HepG2 (cell line): ENCODE measurements around the gene PLEKHA8.

Experiments
- CHCHD3 ChIP-seq: sonication (generic); formaldehyde crosslinking; IDR thresholded peaks from 2 replicates; pipeline ENCODE4 v1.8.0; 2022; ENCODE audit warnings: mild to moderate bottlenecking, missing genetic modification reagents, moderate library complexity
- CTCF ChIP-seq: sonication (generic); formaldehyde crosslinking; IDR thresholded peaks from 2 replicates; pipeline ENCODE4 v1.5.0; 2020; ENCODE audit warnings: mild to moderate bottlenecking, missing genetic modification reagents, moderate library complexity
- EZH2 ChIP-seq: conservative IDR thresholded peaks from 2 replicates; pipeline ENCODE4 v1.6.1; 2012; ENCODE audit warnings: mild to moderate bottlenecking, low read depth, low read length, moderate library complexity
- FOXA3 ChIP-seq: IDR thresholded peaks from 2 replicates; pipeline ENCODE4 v1.6.1; 2016; ENCODE audit warnings: missing genetic modification reagents, missing compliant biosample characterization
- GABPA ChIP-seq, 2 experiments: IDR thresholded peaks; 2 replicates each; pipeline ENCODE4 v1.6.1; 2011 to 2016; ENCODE audit warnings: low read depth in 2 of 2, low read length in 1 of 2, missing biosample characterization in 1 of 2, missing genetic modification characterization in 1 of 2
- HNRNPK ChIP-seq: fragments of 200-400 bp; formaldehyde crosslinking; IDR thresholded peaks from 2 replicates; pipeline ENCODE4 v1.6.1; 2018; ENCODE audit warnings: low read length, low read depth, moderate library complexity, mild to moderate bottlenecking; ENCODE audit not compliant: poor library complexity, severe bottlenecking
- IRX3 ChIP-seq: sonication (generic); formaldehyde crosslinking; IDR thresholded peaks from 2 replicates; pipeline ENCODE4 v1.8.1; 2023; ENCODE audit warnings: mild to moderate bottlenecking, low read depth, missing genetic modification reagents, borderline replicate concordance
- JUND ChIP-seq: sonication (generic); formaldehyde crosslinking; IDR thresholded peaks from 2 replicates; pipeline ENCODE4 v1.8.0; 2022; ENCODE audit warnings: mild to moderate bottlenecking, missing genetic modification reagents
- MEIS2 ChIP-seq: sonication (generic); formaldehyde crosslinking; IDR thresholded peaks from 2 replicates; pipeline ENCODE4 v1.9.0; 2021; ENCODE audit warnings: mild to moderate bottlenecking, missing genetic modification reagents
- POLR2AphosphoS5 ChIP-seq: IDR thresholded peaks from 2 replicates; pipeline ENCODE4 v1.6.1; 2012; ENCODE audit warnings: low read depth, low read length
- USF2 ChIP-seq, 2 experiments: sonication (generic) in 1 of 2; formaldehyde crosslinking in 1 of 2; IDR thresholded peaks; 2 replicates each; pipeline versions ENCODE4 v1.5.1 to v1.6.1; 2011 to 2020; ENCODE audit warnings: borderline replicate concordance in 1 of 2, low read depth in 1 of 2, low read length in 1 of 2, mild to moderate bottlenecking in 1 of 2, missing genetic modification reagents in 1 of 2, moderate library complexity in 1 of 2
- ZFY ChIP-seq: sonication (generic); formaldehyde crosslinking; IDR thresholded peaks from 2 replicates; pipeline ENCODE4 v1.4.0; 2020; ENCODE audit warnings: missing genetic modification reagents
- ZNF230 ChIP-seq: sonication (generic); formaldehyde crosslinking; IDR thresholded peaks from 2 replicates; pipeline ENCODE4 v1.4.0; 2020; ENCODE audit warnings: mild to moderate bottlenecking, missing genetic modification reagents

- TF ChIP-seq JUND (CRISPR knock-in tag) = no peak
- no peak for TF ChIP-seq ZNF230 (CRISPR knock-in tag)
- no peak for TF ChIP-seq IRX3 (CRISPR knock-in tag)
- TF ChIP-seq EZH2 = no peak
- TF ChIP-seq MEIS2 (CRISPR knock-in tag) = no peak
- no peak for TF ChIP-seq CTCF (CRISPR knock-in tag)
- TF ChIP-seq ZFY (CRISPR knock-in tag) = no peak
- TF ChIP-seq CHCHD3 (CRISPR knock-in tag) = no peak
- TF ChIP-seq POLR2AphosphoS5 = no peak
- no peak for TF ChIP-seq GABPA (IDR thresholded peaks at IDR 0.05; ENCODE audit: low read depth, low read length)
- TF ChIP-seq GABPA (CRISPR knock-in tag; IDR thresholded peaks at IDR 0.05; ENCODE audit: low read depth) = no peak
- TF ChIP-seq HNRNPK = no peak
- no peak for TF ChIP-seq FOXA3 (CRISPR knock-in tag)
- TF ChIP-seq USF2 (IDR thresholded peaks at IDR 0.05; ENCODE audit: low read depth, low read length) = no peak
- no peak for TF ChIP-seq USF2 (CRISPR knock-in tag; IDR thresholded peaks at IDR 0.05; ENCODE audit: borderline replicate concordance)
These were observed 114.5 kb downstream of the PLEKHA8 start for GRCh38 chr7:30142710-30143109.
